ENCODE data around the gene FRMD4A. TPM values are rescaled to one million over a fixed set of nuclear protein-coding genes. Genes with fewer than 3 reads are reported as not detected.

Gene FRMD4A
- total and polyA plus RNA-seq, 12 donors = 17.4 to 43.4 (median 30.3) TPM

DNA sequence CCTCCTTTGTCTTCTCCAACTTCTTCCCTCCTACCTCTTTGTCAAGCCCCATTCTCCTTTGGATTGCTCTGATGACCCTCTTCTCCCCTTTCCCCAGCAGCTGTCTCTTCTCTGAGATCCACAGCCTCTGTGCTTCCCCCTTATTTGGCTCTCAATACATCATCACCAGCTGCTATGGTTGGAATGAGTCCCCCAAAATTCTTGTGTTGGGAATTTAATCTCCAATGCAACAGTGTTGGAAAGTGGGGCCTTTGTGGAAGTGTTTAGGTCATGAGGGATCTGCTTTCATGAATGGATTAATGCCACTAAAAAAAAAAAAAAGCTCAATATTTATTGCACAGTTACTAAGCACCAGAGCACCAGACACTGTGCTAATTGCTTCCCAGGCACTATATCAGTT, 39.2 kb upstream of the FRMD4A start:
- DNase-seq (no peak), ATAC-seq (peak in 2 of 8 donors; percentile 16 to 29)
- TF ChIP-seq, protein P1, sequence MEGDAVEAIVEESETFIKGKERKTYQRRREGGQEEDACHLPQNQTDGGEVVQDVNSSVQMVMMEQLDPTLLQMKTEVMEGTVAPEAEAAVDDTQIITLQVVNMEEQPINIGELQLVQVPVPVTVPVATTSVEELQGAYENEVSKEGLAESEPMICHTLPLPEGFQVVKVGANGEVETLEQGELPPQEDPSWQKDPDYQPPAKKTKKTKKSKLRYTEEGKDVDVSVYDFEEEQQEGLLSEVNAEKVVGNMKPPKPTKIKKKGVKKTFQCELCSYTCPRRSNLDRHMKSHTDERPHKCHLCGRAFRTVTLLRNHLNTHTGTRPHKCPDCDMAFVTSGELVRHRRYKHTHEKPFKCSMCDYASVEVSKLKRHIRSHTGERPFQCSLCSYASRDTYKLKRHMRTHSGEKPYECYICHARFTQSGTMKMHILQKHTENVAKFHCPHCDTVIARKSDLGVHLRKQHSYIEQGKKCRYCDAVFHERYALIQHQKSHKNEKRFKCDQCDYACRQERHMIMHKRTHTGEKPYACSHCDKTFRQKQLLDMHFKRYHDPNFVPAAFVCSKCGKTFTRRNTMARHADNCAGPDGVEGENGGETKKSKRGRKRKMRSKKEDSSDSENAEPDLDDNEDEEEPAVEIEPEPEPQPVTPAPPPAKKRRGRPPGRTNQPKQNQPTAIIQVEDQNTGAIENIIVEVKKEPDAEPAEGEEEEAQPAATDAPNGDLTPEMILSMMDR (IDR thresholded peaks at IDR 0.05) = no peak
- Histone ChIP-seq H3K27me3 (peaks cover 0 to 12% (median 0%) of the 10 kb centered on the region in 7 donors), H3K9me3 (no peaks in the 10 kb centered on the region), H3K36me3 (no peaks in the 10 kb centered on the region), H3K4me1 (no peaks in the 10 kb centered on the region), H3K27ac (no peak overlapping the region), H3K4me3 (no peak overlapping the region)
- intact Hi-C loops (cut with DNase I) = no loop called here

DNA sequence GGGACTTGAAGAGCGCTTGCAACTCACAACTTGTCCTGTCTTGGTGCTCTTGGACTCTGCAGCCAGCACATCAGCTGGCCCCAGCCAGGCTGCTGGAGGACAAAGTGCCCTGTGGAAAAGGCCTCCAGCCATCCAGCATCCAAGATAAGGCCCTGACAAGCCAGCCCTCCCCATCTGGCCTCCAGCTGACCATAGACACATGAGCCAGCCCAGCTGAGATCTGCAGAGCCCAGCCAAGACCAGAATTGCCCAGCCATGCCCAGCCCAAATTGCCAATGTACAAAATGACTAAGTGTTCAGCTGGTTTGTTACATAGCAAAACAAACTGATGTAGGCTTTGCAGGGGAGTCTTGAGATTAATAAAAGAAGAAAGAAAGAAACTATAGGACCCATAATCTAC, 36.0 kb upstream of the FRMD4A start:
- Histone ChIP-seq H3K4me3 (no peak overlapping the region), H3K27me3 (peaks cover 0 to 15% (median 0%) of the 10 kb centered on the region in 7 donors), H3K9me3 (no peaks in the 10 kb centered on the region), H3K27ac (no peak overlapping the region), H3K36me3 (no peaks in the 10 kb centered on the region), H3K4me1 (no peaks in the 10 kb centered on the region)
- intact Hi-C loops (cut with DNase I) = no loop called here
- no peak for ATAC-seq
- WGBS, 2 donors = 96 to 100% methylated on average over 1 of the region's 1 CpG
- DNase-seq = no peak
- TF ChIP-seq, protein P1 (IDR thresholded peaks at IDR 0.05) = no peak

GRCh38 chr10:14365266-14365665, 34.5 kb upstream of the FRMD4A start:
- Histone ChIP-seq H3K9me3 (no peaks in the 10 kb centered on the region), H3K4me1 (no peaks in the 10 kb centered on the region), H3K4me3 (no peak overlapping the region), H3K36me3 (no peaks in the 10 kb centered on the region), H3K27ac (no peak overlapping the region), H3K27me3 (peaks cover 0 to 8% (median 0%) of the 10 kb centered on the region in 7 donors)
- WGBS, 2 donors = 47 to 70% methylated on average over 6 of the region's 6 CpGs
- DNase-seq = no peak
- intact Hi-C loops (cut with DNase I) = no loop called here
- no peak for ATAC-seq
- TF ChIP-seq, protein P1 (IDR thresholded peaks at IDR 0.05) = no peak

DNA sequence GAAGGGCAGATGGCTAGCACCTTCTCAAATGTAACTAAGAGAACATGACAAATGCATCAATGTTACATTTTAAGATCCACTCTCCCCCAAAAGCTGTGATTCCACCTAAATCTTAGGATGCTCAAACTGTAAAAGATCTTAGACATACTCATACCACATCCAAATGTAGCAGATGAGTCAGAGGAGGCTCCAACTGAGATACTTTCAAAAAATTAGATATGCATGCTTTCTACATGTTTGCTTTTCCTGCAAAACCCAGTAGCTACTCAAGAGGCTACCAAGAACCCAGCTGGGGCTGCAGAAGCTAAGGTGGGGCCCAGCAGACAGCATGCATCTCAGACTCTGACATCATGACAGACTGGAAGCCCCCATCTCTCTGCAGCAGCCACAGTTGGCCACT, 31.4 kb upstream of the FRMD4A start:
- Histone ChIP-seq H3K4me1 (no peaks in the 10 kb centered on the region), H3K27ac (no peak overlapping the region), H3K4me3 (no peak overlapping the region), H3K27me3 (peaks cover 0 to 5% (median 0%) of the 10 kb centered on the region in 7 donors), H3K36me3 (no peaks in the 10 kb centered on the region), H3K9me3 (no peaks in the 10 kb centered on the region)
- ATAC-seq (no peak), DNase-seq (no peak)
- intact Hi-C loops (cut with DNase I) = no loop called here
- TF ChIP-seq, protein P1 (IDR thresholded peaks at IDR 0.05) = no peak

Data from heart right ventricle (tissue), 16 donors.